Body of pancreas (tissue), 4 donors: ENCODE results near the gene PIP5K1B.

Source experiments
- CTCF ChIP-seq, 7 experiments: fragments of 450-650 bp in 4 of 7; fragments of 200-600 bp in 3 of 7; sonication (generic) in 3 of 7; IDR thresholded peaks; one replicate each; pipeline ENCODE4 v1.5.1; 2016 to 2019; ENCODE audit warnings: antibody characterized with exemption in 7 of 7
- POLR2A ChIP-seq, 3 donors: fragments of 450-650 bp; IDR thresholded peaks; one replicate each; pipeline ENCODE4 v1.6.1; 2016; ENCODE audit warnings: antibody characterized with exemption in 3 of 3, mild to moderate bottlenecking in 2 of 3

GRCh38 chr9:68978501-68978900 is 273.5 kb downstream of the PIP5K1B start:
- TF ChIP-seq CTCF (IDR thresholded peaks at IDR 0.05) (no peak), POLR2A (IDR thresholded peaks at IDR 0.05) (no peak)
